NCI-H2029 (cell line): ENCODE results near the gene TNFRSF6B.
"Not testable (repeated sequence)": the region's sequence is repeated elsewhere in the genome, so short reads cannot be mapped to it uniquely, and the experiment has no call there.

Experiments used
- DNase-seq: peaks from one replicate; lab custom pipeline; 2025; lab: John Stamatoyannopoulos, UW

The TNFRSF6B gene

GRCh38 chr20:63708301-63709148 lies 12.1 kb downstream of the TNFRSF6B start:
- no peak for DNase-seq

DNA sequence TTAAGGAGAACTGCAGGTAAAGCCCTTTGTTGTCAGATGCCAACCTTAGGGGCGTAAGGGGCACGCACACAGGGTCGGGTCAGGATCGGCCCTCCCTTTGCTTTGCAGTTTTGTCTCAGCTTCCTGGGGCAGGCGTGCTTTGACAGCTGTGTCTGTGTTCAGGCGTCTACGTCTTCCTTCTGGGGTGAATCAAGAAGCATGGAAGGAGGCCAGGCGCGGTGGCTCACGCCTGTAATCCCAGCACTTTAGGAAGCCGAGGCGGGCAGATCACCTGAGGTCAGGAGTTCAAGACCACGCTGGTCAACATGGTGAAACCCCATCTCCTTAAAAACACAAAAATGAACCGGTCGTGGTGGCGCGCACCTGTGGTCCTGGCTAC lies 12.7 kb downstream of the TNFRSF6B start:
- no peak for DNase-seq

DNA sequence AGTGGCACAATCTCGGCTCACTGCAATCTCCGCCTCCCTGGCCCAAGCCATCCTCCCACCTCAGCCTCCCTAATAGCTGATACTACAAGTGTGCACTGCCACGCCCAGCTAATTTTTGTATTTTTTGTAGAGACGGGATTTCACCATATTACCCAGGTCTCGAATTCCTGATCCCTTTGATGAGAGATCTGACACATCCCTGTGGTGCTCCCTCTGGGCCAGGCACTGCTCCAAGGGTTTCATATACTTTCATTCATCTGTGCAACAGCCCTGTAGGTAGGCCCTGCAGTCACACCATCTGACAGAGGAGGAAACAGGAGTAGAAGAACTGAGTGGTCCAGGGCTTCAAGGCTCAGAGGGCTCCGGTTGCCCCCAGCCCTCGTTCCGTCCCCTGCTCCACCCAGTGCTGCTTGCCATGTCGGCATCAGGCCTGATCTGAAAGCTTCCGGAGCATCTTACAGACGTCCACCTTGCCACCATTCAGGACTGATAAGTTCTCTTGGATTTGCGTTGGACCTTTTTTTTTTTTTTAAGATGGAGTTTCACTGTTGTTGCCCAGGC lies 14.7 kb downstream of the TNFRSF6B start:
- DNase-seq = no peak

DNA sequence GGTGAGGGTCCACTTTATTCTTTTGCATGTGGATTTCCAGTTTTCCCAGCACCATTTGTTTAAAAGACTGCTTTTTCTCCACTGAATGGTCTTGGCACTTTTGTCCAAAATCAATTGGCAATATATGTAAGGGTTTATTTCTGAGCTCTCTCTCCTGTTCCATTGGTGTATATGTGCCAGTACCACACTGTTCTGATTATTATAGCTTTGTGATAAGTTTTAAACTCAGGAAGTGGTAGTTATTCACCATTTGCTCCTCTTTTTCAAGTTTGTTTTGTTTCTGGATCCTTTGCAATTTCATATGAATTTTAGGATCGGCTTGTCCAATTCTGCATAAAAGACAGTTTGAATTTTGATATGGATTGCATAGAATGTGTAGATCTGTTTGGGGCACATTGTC lies 15.7 kb downstream of the TNFRSF6B start:
- DNase-seq = no peak

DNA sequence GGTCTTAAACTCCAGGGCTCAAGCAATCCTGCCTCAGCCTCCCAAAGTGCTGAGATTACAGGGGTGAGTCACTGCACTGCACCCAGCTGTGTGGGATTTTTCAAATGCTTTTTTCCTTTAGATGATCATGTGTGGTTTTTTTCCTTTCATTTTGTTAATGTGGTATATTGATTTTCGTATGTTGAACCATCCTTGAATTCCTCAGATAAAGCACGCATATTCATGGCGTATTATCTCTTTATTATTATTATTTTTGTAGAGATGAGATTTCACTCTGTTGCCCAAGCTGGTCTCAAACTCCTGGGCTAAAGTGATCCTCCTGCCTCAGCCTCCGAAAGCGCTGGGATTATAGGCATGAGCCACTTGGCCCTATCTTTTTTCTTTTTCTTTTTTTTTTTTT lies 18.4 kb downstream of the TNFRSF6B start:
- DNase-seq = no peak

GRCh38 chr20:63718996-63719395 lies 22.5 kb downstream of the TNFRSF6B start:
- no peak for DNase-seq

DNA sequence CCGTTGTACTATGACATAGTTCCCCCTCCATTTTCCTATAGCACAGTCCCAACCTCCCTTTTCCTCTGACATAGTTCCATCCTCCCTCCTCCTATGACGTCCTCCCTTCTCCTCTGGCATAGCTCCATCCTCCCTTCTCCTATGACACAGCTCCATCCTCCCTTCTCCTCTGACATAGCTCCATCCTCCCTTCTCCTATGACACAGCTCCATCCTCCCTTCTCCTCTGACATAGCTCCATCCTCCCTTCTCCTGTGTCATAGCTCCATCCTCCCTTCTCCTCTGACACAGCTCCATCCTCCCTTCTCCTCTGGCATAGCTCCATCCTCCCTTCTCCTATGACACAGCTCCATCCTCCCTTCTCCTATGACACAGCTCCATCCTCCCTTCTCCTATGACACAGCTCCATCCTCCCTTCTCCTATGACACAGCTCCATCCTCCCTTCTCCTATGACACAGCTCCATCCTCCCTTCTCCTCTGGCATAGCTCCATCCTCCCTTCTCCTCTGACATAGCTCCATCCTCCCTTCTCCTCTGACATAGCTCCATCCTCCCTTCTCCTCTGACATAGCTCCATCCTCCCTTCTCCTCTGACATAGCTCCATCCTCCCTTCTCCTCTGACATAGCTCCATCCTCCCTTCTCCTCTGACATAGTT lies 26.6 kb downstream of the TNFRSF6B start:
- not testable (repeated sequence) for DNase-seq

DNA sequence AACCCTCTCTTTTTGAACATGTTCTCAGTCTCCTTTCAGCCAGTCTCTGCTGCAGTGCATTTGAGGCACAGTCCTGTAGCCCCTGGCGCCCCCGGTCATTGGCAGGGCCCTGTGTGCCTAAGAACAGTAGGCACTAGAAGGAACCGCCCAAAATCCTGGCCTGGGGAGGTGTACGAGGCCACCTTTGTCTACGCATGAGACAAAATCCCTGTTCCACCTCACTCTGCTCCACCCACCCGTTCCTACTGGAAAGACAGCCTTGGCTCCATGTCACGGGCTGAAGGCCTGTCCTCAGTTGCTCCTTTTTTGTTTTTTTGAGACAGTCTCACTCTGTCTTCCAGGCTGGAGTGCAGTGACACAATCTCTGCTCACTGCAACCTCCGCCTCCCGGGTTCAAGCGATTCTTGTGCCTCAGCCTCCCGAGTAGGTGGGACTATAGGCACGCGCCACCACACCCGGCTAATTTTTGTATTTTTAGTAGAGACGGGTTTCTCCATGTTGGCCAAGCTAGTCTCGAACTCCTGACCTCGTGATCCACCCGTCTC lies 33.8 kb downstream of the TNFRSF6B start:
- not testable (repeated sequence) for DNase-seq

- no peak for DNase-seq
These were observed 35.0 kb downstream of the TNFRSF6B start for GRCh38 chr20:63731410-63731809.

DNA sequence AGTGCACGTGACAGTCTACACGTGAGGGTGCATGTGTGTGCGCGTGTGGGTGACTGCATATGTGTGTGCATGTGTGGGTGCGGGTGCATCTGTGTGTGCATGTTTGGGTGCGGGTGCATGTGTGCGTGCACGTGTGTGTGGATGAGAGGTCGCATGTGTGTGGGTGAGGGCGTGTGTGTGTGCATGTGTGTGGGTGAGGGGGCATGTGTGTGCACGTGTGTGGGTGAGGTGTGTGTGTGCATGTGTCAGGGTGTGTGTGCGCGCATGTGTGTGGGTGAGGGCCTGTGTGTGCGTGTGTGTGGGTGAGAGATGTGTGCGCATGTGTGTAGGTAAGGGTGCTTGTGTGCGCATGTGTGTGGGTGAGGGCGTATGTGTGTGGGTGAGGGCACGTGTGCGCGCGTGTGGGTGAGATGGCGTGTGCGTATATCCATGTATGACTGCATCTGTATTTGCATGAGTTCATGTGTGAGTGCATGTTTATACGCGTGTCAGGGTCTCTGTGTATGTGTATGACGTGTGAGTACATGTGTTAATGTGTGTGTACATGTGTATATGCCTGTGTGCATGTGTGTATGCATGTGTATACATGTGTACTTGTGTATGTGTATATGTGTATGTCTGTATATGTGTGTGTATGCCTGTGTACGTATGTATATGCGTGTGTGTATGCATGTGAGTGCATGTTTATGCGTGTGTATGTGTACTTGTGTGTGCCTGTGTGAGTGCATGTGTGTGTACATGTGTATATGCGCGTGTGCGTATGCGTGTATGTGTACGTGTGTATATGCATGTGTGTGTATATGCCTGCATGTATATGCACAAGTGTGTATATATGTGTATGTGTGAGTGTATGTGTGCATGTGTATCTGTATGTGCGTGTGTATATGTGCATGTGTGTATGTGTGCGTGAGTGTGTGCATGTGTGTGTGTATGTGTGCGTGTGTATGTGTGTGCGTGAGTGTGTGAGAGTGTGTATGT lies 36.0 kb downstream of the TNFRSF6B start:
- DNase-seq = no peak

- no peak for DNase-seq
These were observed 36.7 kb downstream of the TNFRSF6B start for GRCh38 chr20:63733117-63733516.

DNA sequence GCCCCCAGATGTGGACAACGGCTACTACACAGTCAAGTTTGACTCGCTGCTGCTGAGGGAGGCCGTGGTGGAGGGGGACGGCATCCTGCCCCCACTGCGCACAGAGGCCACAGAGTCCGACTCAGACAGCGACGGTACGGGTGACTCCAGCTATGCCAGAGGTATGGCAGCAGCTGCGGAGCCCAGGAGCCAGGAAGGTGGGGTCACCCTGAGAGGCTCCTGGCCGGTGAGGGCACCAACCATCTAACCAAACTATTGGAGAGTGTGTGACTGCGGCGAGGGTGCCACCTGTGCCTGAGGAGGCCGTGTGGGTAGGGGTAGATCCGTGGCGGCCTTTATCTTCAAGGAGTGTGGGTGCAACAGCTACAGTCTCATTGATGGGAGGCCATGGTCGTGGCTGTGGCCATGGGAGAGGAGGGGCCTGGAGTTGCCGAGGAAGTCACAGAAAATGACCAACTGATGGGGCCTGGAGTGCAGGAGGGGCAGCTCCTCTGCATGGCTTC lies 37.2 kb downstream of the TNFRSF6B start:
- no peak for DNase-seq

DNA sequence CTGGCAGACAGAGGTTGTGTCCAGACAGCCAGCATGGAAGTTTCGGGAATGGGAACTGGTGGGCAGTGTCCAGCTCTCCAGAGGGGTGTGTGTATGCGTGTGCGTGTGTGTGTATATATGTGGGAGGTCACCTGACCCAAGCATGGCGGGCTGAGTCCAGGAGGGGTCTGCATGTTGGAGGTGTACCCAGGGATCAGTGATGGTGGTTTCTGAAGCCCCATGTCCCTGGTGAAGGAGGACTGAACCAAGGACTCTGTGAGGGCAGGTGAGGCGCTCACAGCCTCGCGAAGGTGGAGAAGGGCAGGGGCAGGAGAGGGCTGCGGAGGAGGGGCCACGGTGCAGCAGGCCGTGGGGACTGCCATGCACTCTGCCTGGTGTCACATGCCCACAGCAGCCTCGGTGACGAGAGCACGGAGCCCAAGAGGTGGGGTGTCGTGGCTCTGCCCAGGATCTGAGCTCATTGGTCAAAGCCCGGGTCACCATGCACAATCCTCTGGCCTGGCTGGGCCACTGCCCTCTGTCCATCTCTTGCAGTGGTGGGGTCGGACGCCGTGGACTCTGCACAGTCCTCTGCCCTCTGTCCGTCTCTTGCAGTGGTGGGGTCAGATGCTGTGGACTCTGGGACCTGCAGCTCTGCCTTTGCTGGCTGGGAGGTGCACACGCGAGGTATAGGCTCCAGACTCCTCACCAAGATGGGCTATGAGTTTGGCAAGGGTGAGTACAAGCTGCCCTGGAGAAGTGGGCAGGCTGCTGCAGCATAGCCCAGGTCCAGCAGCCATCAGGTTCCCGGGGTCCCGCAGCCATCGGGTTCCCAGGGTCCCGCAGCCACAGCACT lies 37.9 kb downstream of the TNFRSF6B start:
- DNase-seq = no peak

- DNase-seq = no peak
These were observed 38.8 kb downstream of the TNFRSF6B start for GRCh38 chr20:63734946-63735858.

DNA sequence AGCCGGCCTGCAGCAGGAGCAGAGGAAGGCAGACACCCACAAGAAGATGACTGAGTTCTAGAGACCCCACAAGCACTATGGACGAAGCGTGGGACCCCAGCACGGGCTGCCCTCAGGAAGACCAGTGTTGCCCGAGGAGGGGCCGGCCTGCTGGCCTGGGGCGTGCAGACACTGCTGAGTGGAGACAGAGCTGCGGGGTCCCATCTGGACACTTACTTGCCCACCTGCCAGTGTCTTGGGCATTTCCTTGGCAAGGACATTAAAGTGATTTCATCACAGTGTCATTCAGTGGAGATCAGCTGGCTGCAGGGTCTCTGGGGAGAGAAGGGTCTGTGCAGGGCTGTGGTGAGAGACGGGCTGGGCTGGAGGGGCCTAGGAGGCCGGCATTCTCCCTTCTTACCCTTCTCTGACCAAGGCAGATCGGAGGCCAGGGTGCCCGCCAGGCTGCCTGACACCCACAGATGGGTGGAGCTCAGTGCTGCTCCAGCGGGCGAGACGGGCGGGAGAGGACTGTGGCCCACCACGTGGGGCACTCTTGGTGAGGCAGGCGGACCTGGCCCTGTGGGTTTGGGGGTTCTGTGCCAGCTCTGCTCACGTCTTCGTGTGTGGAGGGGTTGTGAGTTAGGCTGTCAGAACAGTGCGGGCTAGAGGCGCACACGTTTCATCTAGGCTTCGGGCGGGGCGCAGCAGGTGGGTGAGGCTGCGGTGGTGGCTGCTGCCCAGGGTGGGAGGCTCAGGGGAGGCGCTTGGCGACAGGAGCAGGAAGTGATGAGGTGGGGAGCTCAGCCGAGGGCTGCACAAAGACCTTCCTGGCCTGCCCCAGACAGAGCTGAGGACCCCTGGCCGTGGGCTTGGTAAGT lies 39.6 kb downstream of the TNFRSF6B start, which contains the start of gene LIME1:
Gene LIME1, plus strand, starts transcription at position 806 of the 860 bp plus-strand sequence. CDS start 886 bp downstream, outside the sequence.
- no peak for DNase-seq

DNA sequence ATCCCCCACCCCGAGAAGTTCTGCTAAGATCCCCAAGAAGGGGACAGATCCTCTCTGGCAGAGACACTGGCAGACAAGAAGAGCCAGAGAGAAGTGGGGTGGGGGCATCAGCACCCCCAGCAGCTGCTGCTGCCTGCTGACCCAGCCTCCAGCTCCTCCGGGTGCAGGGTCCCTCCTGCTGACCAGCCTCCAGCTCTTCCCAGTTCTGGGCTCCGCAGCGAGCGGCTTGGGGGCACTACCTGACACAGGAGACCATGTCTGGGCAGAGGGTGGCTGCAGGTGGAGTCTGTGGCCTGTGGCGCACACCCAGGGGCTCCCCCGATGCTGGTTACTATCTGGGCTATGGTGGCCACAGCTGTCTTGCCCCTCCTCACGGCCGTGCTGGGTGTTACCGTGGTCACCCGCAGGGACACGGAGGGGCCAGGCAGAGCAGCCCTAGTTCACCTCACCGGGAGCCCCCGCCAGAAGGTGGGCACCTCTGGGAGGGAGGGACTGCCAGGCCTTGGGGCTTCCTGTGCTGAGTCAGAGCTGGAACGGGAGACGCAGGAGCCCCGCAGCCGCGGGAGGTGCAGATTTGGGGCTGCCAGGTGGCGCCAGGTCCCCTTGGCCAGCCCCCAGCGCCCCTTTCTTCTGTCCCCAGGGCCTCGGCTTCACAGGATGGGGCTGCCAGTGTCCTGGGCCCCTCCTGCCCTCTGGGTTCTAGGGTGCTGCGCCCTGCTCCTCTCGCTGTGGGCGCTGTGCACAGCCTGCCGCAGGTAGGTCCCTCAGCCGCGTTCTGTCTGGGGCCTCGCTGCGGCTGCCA lies 40.6 kb downstream of the TNFRSF6B start:
- no peak for DNase-seq

DNA sequence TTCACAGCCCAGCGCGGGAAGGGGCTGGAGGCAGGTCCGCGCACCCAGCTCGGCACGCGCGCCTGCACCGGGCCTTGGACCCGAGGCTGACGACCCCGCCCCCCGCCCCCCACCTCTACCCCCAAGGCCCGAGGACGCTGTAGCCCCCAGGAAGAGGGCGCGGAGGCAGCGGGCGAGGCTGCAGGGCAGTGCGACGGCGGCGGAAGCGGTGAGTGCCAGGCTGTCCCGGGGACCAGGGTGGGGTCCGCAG lies 41.2 kb downstream of the TNFRSF6B start:
- no peak for DNase-seq
